ENCODE data around the gene CCR3.

- TF ChIP-seq CTCF (conservative IDR thresholded peaks at IDR 0.05; ENCODE audit: low read depth, low read length) = no peak
- TF ChIP-seq EZH2 (IDR thresholded peaks at IDR 0.05; ENCODE audit: borderline replicate concordance, low read depth, low read length, poor library complexity, severe bottlenecking) = no peak
Measured at GRCh38 chr3:46304739-46305138, 62.5 kb downstream of the CCR3 start.

Measured in A673 (cell line).